Measurements from ENCODE around the gene AKAP11.

- TF ChIP-seq CTCF (IDR thresholded peaks at IDR 0.05; ENCODE audit: low read length): no peak
- TF ChIP-seq EZH2 (optimal IDR thresholded peaks at IDR 0.05; ENCODE audit: low read depth, low read length): no peak
- no peak for TF ChIP-seq EZH2phosphoT487 (IDR thresholded peaks at IDR 0.05; ENCODE audit: low read length)
These were observed 426 bp upstream of the AKAP11 start for GRCh38 chr13:42271337-42272114.
